HG02678 (cell line): ENCODE data around the gene RECQL5.
"Not testable (repeated sequence)": the region's sequence is repeated elsewhere in the genome, so short reads cannot be mapped to it uniquely, and the experiment has no call there.

ENCODE experiments used
- ATAC-seq: cut with Tn5 transposase; IDR thresholded peaks from one replicate; pipeline ENCODE4 v1.9.1; 2021; ENCODE audit warnings: mild to moderate bottlenecking, moderate library complexity; ENCODE audit not compliant: unreplicated experiment

Gene RECQL5

DNA sequence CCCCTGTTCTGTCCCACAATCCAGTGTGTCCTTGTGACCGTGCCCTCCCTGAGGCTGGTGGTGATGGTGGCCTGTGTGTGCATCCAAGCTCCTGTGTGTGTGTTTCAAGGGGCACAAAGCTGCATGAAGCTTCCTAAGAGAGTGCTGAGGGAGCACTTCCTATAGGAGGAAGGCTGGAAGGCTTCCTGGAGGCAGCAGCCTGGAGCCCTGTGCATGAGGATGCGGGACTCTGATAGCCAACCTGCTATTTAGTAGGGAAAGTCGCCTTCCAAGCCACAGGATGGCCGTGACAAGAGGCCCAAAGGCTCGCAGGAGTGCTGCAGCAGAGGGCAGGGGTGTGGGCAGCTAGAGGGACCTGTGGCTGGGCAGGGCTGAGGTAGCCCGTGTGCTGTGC is 71.0 kb downstream of the RECQL5 start:
- ATAC-seq = no peak

DNA sequence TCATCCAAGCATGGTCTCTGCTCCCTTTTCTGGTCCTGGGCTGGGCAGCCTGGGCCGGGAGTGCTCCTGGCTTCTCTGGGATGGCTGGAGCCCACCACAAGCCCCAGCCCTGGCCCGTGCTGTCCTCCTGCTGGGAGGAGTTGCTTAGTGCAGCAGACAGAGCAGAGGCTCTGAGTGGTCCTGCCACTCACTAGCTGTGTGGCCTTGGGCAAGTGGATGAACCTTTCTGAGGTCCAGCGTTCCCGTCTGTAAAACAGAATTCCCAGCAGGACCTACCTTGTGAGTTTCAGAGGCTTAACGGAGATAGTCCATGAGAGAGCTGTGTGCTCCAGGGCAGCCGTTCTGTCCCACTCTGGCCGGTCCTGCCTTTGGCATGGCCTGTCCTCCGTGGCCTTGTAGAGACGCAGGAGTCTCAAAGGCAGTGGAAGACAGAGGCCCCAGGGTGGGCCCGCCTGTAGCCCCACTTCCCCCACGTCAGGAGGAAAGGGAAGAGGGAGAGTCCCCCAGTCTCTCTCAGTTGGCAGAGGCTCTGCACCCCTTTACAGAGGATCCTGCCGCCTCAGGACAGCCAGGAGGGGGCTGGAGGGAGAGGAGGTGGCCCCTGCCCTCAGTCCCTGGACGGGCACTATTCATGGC is 71.6 kb downstream of the RECQL5 start:
- ATAC-seq = no peak

GRCh38 chr17:75594499-75595283 is 72.3 kb downstream of the RECQL5 start:
- no peak for ATAC-seq

- ATAC-seq = not testable (repeated sequence)
Observed at GRCh38 chr17:75593430-75593829, 73.5 kb downstream of the RECQL5 start.

- ATAC-seq = no peak
Observed at GRCh38 chr17:75592348-75593020, 74.5 kb downstream of the RECQL5 start.

DNA sequence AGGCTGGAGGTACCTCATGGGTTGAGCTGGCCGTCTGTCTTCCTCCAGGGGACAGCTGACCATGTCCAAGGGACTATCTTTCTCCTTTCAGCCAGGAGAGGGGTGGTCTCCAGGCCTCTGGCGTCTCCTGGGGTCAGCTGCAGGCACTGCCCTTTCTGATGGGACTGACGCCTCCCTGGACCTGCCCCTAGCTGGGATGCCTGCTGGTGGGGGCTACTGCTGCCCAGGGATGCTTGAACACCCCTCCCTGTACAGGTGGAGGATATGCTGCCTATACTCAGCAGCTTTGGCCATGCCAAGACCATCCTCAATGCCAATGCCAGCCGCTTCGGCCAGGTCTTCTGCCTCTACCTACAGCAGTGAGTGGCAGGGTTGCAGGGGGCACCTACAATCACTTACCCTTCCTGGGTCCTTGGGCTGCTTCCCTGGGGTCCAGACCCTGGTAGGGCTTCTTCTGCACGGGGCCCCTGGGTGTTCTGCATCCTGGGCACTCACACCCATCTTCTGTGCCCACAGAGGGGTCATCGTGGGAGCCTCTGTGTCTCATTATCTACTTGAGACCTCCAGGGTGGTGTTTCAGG is 75.1 kb downstream of the RECQL5 start:
- no peak for ATAC-seq

DNA sequence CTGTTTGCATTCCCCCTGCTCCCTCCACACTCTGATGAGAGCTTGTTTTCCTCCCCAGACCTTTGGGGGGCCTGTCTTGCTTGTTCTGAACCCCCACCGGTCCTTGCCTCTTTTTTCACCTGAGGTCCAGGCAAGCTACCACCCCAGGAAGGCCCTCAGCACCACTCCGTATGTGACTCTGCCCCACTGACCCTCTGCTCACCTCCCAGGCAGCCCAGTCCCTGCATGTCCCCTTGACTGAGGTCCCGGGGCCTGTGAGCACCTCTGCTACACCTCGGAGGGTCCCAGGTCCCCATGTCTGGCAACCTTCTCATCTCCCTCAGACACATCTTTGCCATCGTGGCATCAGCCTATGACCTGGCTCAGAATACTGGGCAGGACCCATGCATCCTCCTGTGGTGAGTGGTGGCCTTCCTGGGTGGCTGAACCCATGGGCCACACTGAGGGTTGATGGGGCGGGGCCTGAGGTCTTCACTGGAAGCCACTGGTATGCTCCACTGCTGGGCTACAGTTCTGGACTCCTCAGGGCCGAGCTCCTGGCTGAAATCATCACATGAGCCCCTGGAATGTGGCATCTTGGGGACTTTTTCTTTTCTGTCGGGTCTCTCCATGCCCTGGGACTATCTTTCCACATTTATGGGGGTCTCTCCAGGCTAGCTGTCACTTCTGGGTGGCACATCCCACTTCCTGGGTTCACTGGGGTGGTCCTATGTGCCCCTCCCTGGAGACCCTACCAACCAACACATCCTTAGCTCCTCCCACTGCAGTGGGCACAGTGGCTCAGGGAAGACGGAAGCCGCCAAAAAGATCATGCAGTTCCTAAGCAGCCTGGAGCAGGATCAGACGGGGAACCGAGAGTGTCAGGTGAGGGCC is 75.9 kb downstream of the RECQL5 start:
- no peak for ATAC-seq

- ATAC-seq = no peak
Observed at GRCh38 chr17:75590314-75590761, 76.6 kb downstream of the RECQL5 start.

- no peak for ATAC-seq
Observed at GRCh38 chr17:75589919-75590303, 77.0 kb downstream of the RECQL5 start.

DNA sequence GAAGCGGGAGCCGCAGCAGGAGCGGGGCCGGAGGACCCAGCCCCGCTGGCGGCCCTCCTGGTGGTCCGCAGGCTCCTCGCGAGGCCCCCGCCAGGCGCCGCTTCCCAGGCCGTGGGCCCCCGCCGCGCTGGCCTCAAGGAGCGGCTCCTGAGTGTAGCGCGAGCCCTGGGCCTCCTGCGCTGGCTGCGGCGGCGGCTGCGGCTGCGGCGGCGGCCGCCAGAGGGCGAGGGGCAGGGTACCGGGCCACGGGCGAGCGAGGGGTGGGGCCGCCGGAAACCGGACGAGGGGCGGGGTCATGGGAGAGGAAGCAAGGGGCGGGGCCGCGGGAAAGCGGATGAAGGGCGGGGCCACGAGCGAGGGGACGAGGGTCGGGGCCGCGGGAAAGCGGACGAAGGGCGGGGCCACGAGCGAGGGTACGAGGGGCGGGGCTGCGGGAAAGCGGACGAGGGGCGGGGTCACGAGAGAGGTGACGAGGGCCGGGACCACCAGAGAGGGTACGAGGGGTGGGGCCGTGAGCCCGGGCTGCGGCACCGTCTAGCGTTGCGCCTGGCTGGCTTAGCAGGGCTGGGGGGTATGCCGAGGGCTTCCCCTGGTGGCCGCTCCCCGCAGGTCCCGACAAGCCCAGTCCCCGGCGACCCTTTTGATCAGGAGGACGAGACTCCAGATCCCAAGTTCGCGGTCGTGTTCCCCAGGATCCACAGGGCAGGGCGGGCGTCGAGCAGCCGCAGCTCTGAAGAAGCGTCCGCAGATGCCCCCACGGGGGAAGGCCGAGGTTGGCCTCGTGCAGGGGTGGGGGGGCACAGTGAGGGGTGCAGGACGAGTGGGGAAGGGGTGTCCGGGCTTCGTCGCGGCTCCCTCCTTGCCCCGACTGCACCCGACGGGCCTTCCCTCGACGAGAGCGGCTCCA is 77.7 kb downstream of the RECQL5 start:
- ATAC-seq = peak; percentile 77

DNA sequence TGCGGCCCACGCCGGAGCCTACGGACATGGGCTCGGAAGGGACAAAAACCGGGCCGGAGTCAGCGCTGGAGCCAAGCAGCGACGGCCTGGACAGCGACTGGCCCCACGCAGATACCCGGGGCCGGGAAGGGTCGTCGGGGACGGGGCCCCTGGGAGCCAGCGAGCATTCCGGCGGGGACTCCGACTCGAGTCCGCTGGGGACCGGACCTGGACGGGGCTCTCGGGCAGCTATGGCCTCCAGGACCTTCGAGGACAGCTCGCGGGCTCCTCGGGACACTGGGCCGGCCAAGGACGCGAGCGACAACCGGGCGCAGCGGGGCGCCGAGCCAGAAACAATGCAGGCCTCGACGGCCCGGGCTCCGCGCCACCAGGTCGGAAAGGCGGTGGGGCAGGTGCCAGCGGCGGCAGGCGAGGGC is 78.3 kb downstream of the RECQL5 start:
- peak; percentile 11 for ATAC-seq

DNA sequence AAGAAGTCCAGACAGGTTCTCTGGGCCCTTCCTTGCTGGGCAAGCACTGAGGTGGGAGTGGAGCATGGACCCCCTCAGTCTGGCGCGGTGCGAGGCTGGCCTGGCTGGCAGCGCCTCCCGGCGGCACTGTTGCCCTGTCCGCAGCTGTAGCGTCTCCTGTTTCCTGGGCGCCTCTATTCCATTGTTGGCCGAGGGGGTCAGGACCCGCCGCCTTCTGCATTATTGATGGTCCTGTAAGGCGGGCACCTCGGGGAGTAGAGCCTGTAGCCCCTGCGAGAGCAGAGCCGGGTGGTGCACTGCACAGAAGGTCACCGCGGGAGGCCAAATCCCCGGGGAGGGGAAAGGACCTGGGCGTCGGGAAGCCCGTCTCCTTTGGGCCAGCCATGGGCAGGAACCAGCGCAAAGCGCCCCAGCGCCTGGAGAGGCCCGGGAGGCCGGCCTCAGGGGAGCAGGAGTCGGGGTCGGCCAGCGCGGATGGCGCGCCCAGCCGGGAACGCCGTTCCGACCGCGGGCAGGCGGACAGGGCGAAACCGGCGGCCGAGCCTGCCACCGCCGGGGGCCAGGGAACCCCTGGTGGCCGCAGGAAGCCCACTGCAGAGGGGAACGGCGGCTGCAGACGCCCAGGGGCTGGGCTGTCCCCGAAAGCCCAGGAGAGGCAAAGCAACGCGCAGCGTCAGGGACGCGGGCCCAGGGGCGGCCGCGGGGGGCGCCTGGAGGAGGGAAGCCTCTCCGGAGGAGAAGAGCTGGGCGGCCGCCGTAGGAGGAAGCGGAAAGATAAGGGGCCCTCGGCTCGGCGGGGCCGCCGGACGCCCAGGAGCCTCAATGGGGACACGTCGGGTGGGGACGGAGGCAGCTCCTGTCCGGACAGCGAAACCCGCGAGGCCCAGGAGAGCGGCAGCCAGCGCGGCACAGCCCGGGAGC is 79.0 kb downstream of the RECQL5 start, which contains the start of gene MYO15B:
TSS of gene MYO15B (plus strand) at position 126 of the 921 bp plus-strand sequence. CDS start at position 384, 258 bp downstream.
- peak; percentile 5 for ATAC-seq

DNA sequence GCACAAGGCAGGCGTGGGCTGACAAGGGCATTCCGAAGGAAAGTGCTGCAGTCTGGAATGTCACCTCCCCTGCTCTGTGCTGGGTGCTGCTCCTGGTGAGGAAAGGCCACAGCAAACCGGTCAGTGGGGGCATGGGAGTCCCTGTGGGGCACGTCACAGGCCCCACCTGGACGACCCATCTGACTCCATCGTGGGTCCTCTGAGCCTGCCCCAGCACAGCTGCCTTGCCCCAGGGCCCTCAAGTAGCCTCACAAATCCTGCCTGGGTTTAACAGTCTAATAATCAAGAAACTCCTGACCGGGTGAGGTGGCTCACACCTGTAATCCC is 82.1 kb downstream of the RECQL5 start:
- ATAC-seq = no peak

DNA sequence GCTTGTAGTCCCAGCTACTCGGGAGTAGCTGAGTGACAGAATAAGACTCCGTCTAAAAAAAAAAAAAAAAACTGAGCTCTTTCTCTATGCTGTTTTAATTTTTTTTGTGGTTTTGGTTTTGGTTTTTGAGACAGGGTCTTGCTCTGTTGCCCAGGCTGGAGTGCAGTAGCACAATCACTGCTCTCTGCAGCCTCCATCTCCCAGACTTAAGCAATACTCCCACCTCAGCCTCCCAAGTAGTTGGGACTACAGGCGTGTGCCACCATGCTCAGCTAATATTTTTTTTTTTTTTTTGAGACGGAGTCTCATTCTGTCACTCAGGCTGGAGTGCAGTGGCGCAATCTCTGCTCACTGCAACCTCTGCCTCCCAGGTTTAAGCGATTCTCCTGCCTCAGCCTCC is 83.8 kb downstream of the RECQL5 start:
- not testable (repeated sequence) for ATAC-seq

DNA sequence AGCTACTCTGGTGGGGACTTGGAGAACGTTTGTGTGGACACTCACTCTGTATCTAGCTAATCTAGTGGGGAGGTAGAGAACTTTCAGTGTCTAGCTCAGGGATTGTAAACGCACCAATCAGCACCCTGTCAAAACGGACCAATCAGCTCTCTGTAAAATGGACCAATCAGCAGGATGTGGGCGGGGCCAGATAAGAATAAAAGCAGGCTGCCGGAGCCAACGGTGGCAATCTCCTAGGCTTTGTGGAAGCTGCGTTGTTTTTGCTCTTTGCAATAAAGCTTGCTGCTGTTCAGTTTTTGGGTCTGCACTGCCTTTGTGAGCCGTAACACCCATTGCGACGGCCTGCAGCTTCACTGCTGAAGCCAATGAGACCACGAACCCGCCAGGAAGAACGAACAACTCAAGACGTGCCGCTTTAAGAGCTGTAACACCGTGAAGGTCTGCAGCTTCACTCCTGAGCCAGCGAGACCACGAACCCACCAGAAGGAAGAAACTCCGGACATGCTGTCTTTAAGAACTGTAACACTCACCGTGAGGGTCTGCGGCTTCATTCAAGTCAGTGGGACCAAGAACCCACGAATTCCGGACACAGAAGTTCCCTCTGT is 85.7 kb downstream of the RECQL5 start:
- ATAC-seq = not testable (repeated sequence)
